AG04450 (cell line): Measurements from ENCODE around the gene KIF5C. TPM values are rescaled to one million over a fixed set of nuclear protein-coding genes. Genes with fewer than 3 reads are reported as not detected.

ENCODE experiments used
- CTCF ChIA-PET: fragments of 300-600, 350-600 bp; formaldehyde crosslinking; extraction: SDS; loops from one replicate; lab custom pipeline; 2022; ENCODE audit warnings: antibody characterized with exemption, inconsistent platforms; lab: Charles Lee
- POLR2A ChIA-PET: fragments of 350-600 bp; formaldehyde crosslinking; extraction: SDS; loops from one replicate; lab custom pipeline; 2021; ENCODE audit warnings: antibody characterized with exemption, inconsistent platforms; lab: Yijun Ruan, JAX
- DNase-seq: peaks from one replicate; pipeline ENCODE4 v3.0.0-alpha.2; 2011; ENCODE audit warnings: low read depth, low spot score
- H3K27ac ChIP-seq: one replicate; pipeline ENCODE4 v1.5.1; 2012; ENCODE audit warnings: low read depth, low read length, control low read depth
- H3K27me3 ChIP-seq: one replicate; pipeline ENCODE4 v1.6.0; 2012; ENCODE audit warnings: low read length; ENCODE audit not compliant: control insufficient read depth, insufficient read depth
- H3K4me3 ChIP-seq: 2 replicates; pipeline ENCODE4 v1.5.1; 2011; ENCODE audit warnings: mild to moderate bottlenecking, low read depth, low read length, control low read depth
- H3K9me3 ChIP-seq: 2 replicates; pipeline ENCODE4 v1.5.1; 2012; ENCODE audit warnings: low read length; ENCODE audit not compliant: control insufficient read depth, insufficient read depth
- polyA plus RNA-seq: library from polyadenylated mRNA; depleted of rRNA; stranded (reverse); fragments of >200 nt; gene quantifications from 2 replicates; pipeline ENCODE4 v1.2.3, GENCODE V29; 2011
- TF ChIP-seq, protein P1 (sequence below): IDR thresholded peaks from 2 replicates; pipeline ENCODE4 v1.5.1; 2011; ENCODE audit warnings: low read depth, low read length, control low read depth, inconsistent platforms

The KIF5C gene
- polyA plus RNA-seq, 1 experiment, result 0.12 TPM

DNA sequence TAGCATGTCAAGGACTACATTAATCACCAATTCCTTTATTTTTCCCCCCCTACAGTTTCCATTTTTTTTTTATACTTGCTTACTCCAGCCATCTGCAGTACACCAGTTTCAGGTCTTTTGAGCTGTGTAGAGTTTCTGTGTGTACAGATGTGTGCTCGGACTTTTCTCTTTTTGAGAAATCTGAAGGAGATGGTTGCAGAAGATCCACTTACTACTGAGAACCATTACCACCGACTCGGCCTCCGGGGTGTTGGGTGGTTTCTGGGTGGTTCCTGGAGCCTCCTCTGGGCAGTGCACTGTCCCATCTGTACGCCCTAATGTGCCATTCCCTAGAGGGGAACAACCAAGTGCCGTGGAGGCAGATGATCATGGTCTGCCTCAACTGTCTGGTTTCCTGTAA lies 148.1 kb downstream of the KIF5C start:
- no peak overlapping the region for H3K27ac ChIP-seq
- POLR2A ChIA-PET, result no interaction called here
- H3K9me3 ChIP-seq, result no peaks in the 10 kb centered on the region
- no peak for DNase-seq
- peaks cover 4% of the 10 kb centered on the region for H3K27me3 ChIP-seq
- H3K4me3 ChIP-seq, result no peak overlapping the region
- CTCF ChIA-PET, result no interaction called here
- TF ChIP-seq, protein P1, sequence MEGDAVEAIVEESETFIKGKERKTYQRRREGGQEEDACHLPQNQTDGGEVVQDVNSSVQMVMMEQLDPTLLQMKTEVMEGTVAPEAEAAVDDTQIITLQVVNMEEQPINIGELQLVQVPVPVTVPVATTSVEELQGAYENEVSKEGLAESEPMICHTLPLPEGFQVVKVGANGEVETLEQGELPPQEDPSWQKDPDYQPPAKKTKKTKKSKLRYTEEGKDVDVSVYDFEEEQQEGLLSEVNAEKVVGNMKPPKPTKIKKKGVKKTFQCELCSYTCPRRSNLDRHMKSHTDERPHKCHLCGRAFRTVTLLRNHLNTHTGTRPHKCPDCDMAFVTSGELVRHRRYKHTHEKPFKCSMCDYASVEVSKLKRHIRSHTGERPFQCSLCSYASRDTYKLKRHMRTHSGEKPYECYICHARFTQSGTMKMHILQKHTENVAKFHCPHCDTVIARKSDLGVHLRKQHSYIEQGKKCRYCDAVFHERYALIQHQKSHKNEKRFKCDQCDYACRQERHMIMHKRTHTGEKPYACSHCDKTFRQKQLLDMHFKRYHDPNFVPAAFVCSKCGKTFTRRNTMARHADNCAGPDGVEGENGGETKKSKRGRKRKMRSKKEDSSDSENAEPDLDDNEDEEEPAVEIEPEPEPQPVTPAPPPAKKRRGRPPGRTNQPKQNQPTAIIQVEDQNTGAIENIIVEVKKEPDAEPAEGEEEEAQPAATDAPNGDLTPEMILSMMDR, result no peak

DNA sequence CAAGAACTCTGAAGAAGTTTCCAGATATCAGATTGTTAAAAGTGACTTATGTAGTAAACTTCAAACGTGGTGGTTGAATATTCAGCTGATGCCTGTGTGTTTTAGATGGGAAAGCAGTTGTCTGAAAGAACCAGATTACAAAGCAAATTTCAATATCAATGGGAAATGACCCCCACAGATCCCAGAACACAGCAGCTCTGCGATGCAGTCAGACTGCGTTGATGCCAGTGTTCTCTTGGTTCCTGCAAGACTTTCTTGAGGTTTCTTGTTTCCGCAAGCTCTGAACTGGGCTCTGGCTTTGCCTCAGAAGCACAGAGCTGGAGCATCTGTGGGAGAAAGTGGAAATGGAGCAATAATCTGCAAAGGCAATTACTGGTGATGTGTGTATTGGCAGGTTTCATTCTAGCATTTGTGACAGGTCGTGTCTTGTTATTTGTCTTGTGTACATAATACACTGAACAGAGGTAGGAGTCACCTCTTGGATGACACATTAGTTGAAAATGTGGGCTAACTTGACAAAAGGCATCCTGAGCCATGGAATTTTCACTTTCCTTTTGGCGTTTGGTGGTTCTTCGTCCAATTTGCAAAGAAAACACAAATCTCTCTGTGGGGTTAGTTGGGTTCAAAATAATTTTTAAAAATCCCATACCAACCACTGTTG lies 152.7 kb downstream of the KIF5C start:
- H3K4me3 ChIP-seq, result no peak overlapping the region
- ChIA-PET CTCF (interaction anchor here (0.9 to 2.4 kb wide), 3 partner anchors 10 to 534 kb away, joined by 7 to 14 read pairs (median 7); no protein-coding TSS in a partner anchor), POLR2A (no interaction called here)
- no peak for DNase-seq
- peaks cover 6% of the 10 kb centered on the region for H3K27me3 ChIP-seq
- no peaks in the 10 kb centered on the region for H3K9me3 ChIP-seq
- no peak overlapping the region for H3K27ac ChIP-seq
- TF ChIP-seq, protein P1, result no peak

DNA sequence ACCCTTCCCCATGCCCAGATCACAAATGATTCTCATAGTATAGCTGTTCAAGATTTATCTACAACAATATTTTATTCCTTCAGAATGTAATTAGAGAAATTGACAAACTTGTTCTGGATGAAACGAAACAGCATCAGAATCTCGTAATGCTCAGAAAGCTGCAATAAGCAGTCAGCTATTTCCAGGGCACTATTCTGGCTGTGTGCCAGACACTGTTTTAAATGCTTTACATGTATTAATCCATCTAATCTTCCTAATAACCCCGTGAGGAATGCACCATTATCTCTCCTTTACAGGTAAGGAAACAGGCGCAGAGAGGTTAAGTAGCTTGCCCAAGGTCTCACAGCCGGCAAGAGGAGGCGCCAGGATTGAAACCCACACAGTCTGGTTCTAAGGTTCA lies 153.3 kb downstream of the KIF5C start:
- ChIA-PET POLR2A (no interaction called here), CTCF (interaction anchor here (0.9 to 2.4 kb wide), 2 partner anchors 11 to 533 kb away, joined by 7 to 14 read pairs; no protein-coding TSS in a partner anchor)
- Histone ChIP-seq H3K9me3 (no peaks in the 10 kb centered on the region), H3K4me3 (no peak overlapping the region), H3K27me3 (peaks cover 6% of the 10 kb centered on the region), H3K27ac (no peak overlapping the region)
- no peak for DNase-seq
- TF ChIP-seq, protein P1, result no peak

DNA sequence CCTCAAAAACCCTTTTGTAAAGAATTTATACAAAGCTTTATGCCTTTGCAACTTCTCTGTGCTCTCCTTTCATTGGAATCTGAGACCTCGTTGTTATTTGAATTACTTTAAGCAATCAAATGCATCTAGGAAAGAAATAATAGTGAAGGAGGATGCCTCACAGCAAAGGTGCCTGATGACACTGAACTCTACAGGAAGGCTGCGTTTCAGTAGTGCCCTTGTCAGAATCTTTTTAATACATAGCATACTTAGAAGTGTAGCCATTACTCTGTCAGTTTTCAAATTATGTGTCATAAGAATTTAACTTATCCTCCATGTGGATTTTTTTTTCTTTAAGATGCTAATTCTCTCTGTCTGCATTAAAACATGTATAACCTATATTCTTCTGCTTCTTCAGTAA lies 153.9 kb downstream of the KIF5C start:
- peaks cover 6% of the 10 kb centered on the region for H3K27me3 ChIP-seq
- no peak overlapping the region for H3K4me3 ChIP-seq
- TF ChIP-seq, protein P1, result no peak
- DNase-seq, result no peak
- CTCF ChIA-PET, result interaction anchor here (2.4 kb wide), 1 partner anchor 11 kb away, joined by 14 read pairs; no protein-coding TSS in a partner anchor
- H3K9me3 ChIP-seq, result no peaks in the 10 kb centered on the region
- no peak overlapping the region for H3K27ac ChIP-seq
- POLR2A ChIA-PET, result no interaction called here

DNA sequence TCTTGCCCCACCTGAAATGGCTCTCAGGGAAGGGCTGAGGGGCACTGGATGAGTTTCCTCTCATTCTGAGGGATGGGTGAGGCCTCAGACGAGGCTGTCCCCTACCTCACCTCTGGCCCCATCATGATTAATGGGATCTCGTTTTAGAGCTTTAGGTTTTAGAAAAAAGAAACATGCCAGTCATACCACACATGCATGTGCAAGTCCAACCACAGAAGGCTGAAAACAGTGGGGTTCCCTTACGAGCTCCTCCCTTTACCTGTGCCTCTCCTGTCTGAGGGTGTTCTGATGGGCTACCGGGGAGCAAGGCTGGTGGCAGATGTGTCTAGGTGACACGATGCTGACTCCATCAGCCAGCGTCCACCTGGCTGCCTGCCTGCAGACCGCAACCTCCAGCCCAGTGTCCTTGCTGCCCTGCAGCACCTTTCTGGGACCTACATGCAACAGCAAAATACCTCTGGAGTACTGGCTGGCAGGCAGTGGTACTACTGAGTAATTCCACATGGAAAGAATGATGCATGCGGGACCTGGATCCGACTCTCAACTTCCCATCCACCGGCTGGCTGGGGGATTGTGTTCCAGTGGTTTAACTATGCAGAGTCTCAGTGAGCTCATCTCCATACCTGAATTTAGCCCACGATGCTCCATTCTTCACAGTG lies 154.4 kb downstream of the KIF5C start:
- no peaks in the 10 kb centered on the region for H3K9me3 ChIP-seq
- no peak overlapping the region for H3K4me3 ChIP-seq
- TF ChIP-seq, protein P1, result no peak
- no peak for DNase-seq
- ChIA-PET POLR2A (no interaction called here), CTCF (interaction anchor here (0.5 to 2.4 kb wide), 2 partner anchors 12 to 286 kb away, joined by 4 to 14 read pairs; no protein-coding TSS in a partner anchor)
- H3K27me3 ChIP-seq, result peaks cover 6% of the 10 kb centered on the region
- no peak overlapping the region for H3K27ac ChIP-seq
